ENCODE results near the gene SEMA3B. TPM values are rescaled to one million over a fixed set of nuclear protein-coding genes. Genes with fewer than 3 reads are reported as not detected.
A peak's percentile ranks its signal among the peaks of the same experiment; 100 is the strongest.

SEMA3B gene
- total and polyA plus RNA-seq, 9 of the 15 experiments (the other 6 are each of a cell fraction or from before 2014, with no cell fraction given), result 0.03 to 1.8 (median 0.55) TPM; not detected in 1

DNA sequence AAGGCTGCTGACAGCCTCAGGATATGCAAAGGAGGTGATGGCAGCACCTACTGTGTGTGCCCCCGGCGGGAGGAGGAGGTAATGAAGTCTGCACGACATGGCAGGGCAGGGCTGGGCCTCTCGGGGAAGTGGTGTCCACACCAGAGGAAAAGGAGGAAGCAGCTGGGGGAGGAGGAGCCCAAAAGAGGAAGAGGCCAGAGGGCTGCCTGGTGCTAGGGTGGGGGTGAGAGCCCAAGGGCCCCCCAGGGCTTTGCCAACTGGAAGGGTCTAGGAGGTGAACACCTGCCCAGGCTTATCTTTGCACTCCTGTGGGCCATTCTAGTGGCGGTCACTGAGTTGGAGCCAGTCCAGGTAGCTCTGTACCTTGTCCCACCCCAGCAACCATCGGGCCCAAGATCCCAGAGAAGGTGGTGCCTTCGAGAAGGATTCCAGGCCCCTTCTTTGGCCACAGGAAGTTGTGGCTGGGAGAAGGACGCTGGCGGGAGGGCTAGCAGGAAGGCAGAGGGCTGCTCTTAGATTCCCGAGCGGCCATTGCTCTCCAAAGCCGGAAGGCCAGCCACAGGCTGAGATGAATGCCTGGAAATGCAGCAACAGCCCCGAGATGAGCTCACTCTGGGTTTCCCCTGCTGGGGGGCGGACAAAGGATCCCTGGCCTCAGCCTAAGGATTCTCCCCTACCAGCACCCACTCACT lies 25.9 kb upstream of the SEMA3B start (continued):
- TF ChIP-seq, protein P1, sequence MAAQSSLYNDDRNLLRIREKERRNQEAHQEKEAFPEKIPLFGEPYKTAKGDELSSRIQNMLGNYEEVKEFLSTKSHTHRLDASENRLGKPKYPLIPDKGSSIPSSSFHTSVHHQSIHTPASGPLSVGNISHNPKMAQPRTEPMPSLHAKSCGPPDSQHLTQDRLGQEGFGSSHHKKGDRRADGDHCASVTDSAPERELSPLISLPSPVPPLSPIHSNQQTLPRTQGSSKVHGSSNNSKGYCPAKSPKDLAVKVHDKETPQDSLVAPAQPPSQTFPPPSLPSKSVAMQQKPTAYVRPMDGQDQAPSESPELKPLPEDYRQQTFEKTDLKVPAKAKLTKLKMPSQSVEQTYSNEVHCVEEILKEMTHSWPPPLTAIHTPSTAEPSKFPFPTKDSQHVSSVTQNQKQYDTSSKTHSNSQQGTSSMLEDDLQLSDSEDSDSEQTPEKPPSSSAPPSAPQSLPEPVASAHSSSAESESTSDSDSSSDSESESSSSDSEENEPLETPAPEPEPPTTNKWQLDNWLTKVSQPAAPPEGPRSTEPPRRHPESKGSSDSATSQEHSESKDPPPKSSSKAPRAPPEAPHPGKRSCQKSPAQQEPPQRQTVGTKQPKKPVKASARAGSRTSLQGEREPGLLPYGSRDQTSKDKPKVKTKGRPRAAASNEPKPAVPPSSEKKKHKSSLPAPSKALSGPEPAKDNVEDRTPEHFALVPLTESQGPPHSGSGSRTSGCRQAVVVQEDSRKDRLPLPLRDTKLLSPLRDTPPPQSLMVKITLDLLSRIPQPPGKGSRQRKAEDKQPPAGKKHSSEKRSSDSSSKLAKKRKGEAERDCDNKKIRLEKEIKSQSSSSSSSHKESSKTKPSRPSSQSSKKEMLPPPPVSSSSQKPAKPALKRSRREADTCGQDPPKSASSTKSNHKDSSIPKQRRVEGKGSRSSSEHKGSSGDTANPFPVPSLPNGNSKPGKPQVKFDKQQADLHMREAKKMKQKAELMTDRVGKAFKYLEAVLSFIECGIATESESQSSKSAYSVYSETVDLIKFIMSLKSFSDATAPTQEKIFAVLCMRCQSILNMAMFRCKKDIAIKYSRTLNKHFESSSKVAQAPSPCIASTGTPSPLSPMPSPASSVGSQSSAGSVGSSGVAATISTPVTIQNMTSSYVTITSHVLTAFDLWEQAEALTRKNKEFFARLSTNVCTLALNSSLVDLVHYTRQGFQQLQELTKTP (IDR thresholded peaks at IDR 0.05; ENCODE audit: low read depth in 1 of 2, partially characterized antibody in 2 of 2), result no peak
- TF ChIP-seq, protein P2, sequence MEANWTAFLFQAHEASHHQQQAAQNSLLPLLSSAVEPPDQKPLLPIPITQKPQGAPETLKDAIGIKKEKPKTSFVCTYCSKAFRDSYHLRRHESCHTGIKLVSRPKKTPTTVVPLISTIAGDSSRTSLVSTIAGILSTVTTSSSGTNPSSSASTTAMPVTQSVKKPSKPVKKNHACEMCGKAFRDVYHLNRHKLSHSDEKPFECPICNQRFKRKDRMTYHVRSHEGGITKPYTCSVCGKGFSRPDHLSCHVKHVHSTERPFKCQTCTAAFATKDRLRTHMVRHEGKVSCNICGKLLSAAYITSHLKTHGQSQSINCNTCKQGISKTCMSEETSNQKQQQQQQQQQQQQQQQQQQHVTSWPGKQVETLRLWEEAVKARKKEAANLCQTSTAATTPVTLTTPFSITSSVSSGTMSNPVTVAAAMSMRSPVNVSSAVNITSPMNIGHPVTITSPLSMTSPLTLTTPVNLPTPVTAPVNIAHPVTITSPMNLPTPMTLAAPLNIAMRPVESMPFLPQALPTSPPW (CRISPR knock-in tag; IDR thresholded peaks at IDR 0.05), result peak; percentile 57; the same call in 1 of the 2 replicates
- no peak for TF ChIP-seq MXI1 (IDR thresholded peaks at IDR 0.05; ENCODE audit: low read depth, low read length)
- no peak for TF ChIP-seq ZFP30 (CRISPR knock-in tag; IDR thresholded peaks at IDR 0.05; ENCODE audit: borderline replicate concordance)
- peak; percentile 50 for TF ChIP-seq ZFX (CRISPR knock-in tag; IDR thresholded peaks at IDR 0.05)
- no peak for TF ChIP-seq SRF (CRISPR knock-in tag; IDR thresholded peaks at IDR 0.05)
- TF ChIP-seq ZNF253 (CRISPR knock-in tag; conservative IDR thresholded peaks at IDR 0.05), result no peak
- TF ChIP-seq NR1H2 (CRISPR knock-in tag; IDR thresholded peaks at IDR 0.05), result no peak
- TF ChIP-seq, protein P3, sequence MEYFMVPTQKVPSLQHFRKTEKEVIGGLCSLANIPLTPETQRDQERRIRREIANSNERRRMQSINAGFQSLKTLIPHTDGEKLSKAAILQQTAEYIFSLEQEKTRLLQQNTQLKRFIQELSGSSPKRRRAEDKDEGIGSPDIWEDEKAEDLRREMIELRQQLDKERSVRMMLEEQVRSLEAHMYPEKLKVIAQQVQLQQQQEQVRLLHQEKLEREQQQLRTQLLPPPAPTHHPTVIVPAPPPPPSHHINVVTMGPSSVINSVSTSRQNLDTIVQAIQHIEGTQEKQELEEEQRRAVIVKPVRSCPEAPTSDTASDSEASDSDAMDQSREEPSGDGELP (CRISPR knock-in tag; IDR thresholded peaks at IDR 0.05; ENCODE audit: borderline replicate concordance), result peak; percentile 78; the same call in 1 of the 2 replicates
- TF ChIP-seq SPI1 (IDR thresholded peaks at IDR 0.05; ENCODE audit: borderline replicate concordance, low read depth, low read length), result peak; percentile 98
- TF ChIP-seq, protein P4, sequence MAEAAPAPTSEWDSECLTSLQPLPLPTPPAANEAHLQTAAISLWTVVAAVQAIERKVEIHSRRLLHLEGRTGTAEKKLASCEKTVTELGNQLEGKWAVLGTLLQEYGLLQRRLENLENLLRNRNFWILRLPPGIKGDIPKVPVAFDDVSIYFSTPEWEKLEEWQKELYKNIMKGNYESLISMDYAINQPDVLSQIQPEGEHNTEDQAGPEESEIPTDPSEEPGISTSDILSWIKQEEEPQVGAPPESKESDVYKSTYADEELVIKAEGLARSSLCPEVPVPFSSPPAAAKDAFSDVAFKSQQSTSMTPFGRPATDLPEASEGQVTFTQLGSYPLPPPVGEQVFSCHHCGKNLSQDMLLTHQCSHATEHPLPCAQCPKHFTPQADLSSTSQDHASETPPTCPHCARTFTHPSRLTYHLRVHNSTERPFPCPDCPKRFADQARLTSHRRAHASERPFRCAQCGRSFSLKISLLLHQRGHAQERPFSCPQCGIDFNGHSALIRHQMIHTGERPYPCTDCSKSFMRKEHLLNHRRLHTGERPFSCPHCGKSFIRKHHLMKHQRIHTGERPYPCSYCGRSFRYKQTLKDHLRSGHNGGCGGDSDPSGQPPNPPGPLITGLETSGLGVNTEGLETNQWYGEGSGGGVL (CRISPR knock-in tag; IDR thresholded peaks at IDR 0.05), result no peak
- TF ChIP-seq L3MBTL2 (IDR thresholded peaks at IDR 0.05), result peak; percentile 31; the same call in 1 of the 2 replicates
- no peak for TF ChIP-seq HMG20B (CRISPR knock-in tag; IDR thresholded peaks at IDR 0.05)
- TF ChIP-seq, protein P5, sequence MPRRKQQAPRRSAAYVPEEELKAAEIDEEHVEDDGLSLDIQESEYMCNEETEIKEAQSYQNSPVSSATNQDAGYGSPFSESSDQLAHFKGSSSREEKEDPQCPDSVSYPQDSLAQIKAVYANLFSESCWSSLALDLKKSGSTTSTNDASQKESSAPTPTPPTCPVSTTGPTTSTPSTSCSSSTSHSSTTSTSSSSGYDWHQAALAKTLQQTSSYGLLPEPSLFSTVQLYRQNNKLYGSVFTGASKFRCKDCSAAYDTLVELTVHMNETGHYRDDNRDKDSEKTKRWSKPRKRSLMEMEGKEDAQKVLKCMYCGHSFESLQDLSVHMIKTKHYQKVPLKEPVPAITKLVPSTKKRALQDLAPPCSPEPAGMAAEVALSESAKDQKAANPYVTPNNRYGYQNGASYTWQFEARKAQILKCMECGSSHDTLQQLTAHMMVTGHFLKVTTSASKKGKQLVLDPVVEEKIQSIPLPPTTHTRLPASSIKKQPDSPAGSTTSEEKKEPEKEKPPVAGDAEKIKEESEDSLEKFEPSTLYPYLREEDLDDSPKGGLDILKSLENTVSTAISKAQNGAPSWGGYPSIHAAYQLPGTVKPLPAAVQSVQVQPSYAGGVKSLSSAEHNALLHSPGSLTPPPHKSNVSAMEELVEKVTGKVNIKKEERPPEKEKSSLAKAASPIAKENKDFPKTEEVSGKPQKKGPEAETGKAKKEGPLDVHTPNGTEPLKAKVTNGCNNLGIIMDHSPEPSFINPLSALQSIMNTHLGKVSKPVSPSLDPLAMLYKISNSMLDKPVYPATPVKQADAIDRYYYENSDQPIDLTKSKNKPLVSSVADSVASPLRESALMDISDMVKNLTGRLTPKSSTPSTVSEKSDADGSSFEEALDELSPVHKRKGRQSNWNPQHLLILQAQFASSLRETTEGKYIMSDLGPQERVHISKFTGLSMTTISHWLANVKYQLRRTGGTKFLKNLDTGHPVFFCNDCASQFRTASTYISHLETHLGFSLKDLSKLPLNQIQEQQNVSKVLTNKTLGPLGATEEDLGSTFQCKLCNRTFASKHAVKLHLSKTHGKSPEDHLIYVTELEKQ (CRISPR knock-in tag; IDR thresholded peaks at IDR 0.05), result no peak
